CD4-positive, alpha-beta T cell (primary cell): Measurements from ENCODE around the gene COL6A2. TPM values are rescaled to one million over a fixed set of nuclear protein-coding genes. Genes with fewer than 3 reads are reported as not detected.

Experiments used
- ATAC-seq: fragments of 200-7000 bp; cut with Tn5 transposase; one replicate; pipeline ENCODE4 v1.10.0; 2022; ENCODE audit warnings: mild to moderate bottlenecking; ENCODE audit not compliant: poor library complexity
- CTCF ChIA-PET: fragments of 350-600 bp; sonication (Branson Sonifier 250); formaldehyde crosslinking; loops from one replicate; lab custom pipeline; 2021; ENCODE audit warnings: antibody characterized with exemption, inconsistent platforms; lab: Charles Lee
- POLR2A ChIA-PET: fragments of 350-600 bp; sonication (Branson Sonifier 250); formaldehyde crosslinking; loops from one replicate; lab custom pipeline; 2021; ENCODE audit warnings: antibody characterized with exemption, inconsistent platforms; lab: Charles Lee
- DNase-seq, 14 experiments: peaks; one replicate each; pipeline ENCODE4 v3.0.0-alpha.2; 2013 to 2020; ENCODE audit warnings: mixed read lengths in 2 of 14
- H3K27ac ChIP-seq, 2 donors: one replicate each; pipeline versions ENCODE4 v1.5.1 to v1.7.0; 2013; ENCODE audit warnings: low read length in 2 of 2, low read depth in 1 of 2, mild to moderate bottlenecking in 1 of 2
- H3K27me3 ChIP-seq, 2 experiments: 1 replicate in 1 of 2; 2 replicates in 1 of 2; pipeline versions ENCODE4 v1.6.1 to v1.7.0; 2013; ENCODE audit warnings: low read length in 2 of 2, control low read depth in 1 of 2, mild to moderate bottlenecking in 1 of 2, moderate library complexity in 1 of 2; ENCODE audit not compliant: insufficient read depth in 2 of 2, control insufficient read depth in 1 of 2
- H3K36me3 ChIP-seq: one replicate; pipeline ENCODE4 v1.6.1; 2013; ENCODE audit warnings: low read length, control low read depth; ENCODE audit not compliant: insufficient read depth
- H3K4me1 ChIP-seq: one replicate; pipeline ENCODE4 v1.6.1; 2013; ENCODE audit warnings: low read length, control low read depth; ENCODE audit not compliant: insufficient read depth
- H3K4me3 ChIP-seq: one replicate; pipeline ENCODE4 v1.5.1; 2013; ENCODE audit warnings: mild to moderate bottlenecking, low read length, moderate library complexity
- H3K9me3 ChIP-seq, 2 experiments: 1 replicate in 1 of 2; 2 replicates in 1 of 2; pipeline versions ENCODE4 v1.6.1 to v1.7.0; 2013; ENCODE audit warnings: low read length in 2 of 2, mild to moderate bottlenecking in 2 of 2, control low read depth in 1 of 2, moderate library complexity in 1 of 2; ENCODE audit not compliant: control insufficient read depth in 1 of 2, insufficient read depth in 1 of 2
- H3K27ac Mint-ChIP-seq: one replicate; pipeline ENCODE4 v1.8.0; 2020; ENCODE audit warnings: mixed read lengths
- H3K27me3 Mint-ChIP-seq: one replicate; pipeline ENCODE4 v1.8.0; 2021; ENCODE audit warnings: mixed read lengths
- H3K36me3 Mint-ChIP-seq: one replicate; pipeline ENCODE4 v1.8.0; 2021; ENCODE audit warnings: low read depth, mixed read lengths
- H3K4me1 Mint-ChIP-seq: one replicate; pipeline ENCODE4 v1.8.0; 2021; ENCODE audit warnings: low read depth, mixed read lengths
- H3K4me3 Mint-ChIP-seq: one replicate; pipeline ENCODE4 v1.8.0; 2020; ENCODE audit warnings: mild to moderate bottlenecking, mixed read lengths
- H3K9me3 Mint-ChIP-seq: one replicate; pipeline ENCODE4 v1.8.0; 2020; ENCODE audit warnings: mixed read lengths
- intact Hi-C, 2 experiments: fragments of 100-400 bp; cut with DNase I in 1 of 2; cut with micrococcal nuclease in 1 of 2; formaldehyde crosslinking; loops; one replicate each; pipeline versions ENCODE4 v1.15.1 to v1.9.0; 2023 to 2025; cut with DNase I, micrococcal nuclease
- total RNA-seq, 174 experiments: library from RNA in 2 of 174; stranded (reverse) in 2 of 174; gene quantifications; one replicate each; pipeline ENCODE4 v1.2.3 and lab custom pipeline; 2021 to 2026
- TF ChIP-seq, protein P1 (sequence below): fragments of 200-600 bp; IDR thresholded peaks from one replicate; pipeline ENCODE4 v1.8.0; 2022; ENCODE audit warnings: antibody characterized with exemption, mild to moderate bottlenecking

The COL6A2 gene
- total RNA-seq, 2 experiments from 2014 or later, result 24.1 to 26.4 TPM

DNA sequence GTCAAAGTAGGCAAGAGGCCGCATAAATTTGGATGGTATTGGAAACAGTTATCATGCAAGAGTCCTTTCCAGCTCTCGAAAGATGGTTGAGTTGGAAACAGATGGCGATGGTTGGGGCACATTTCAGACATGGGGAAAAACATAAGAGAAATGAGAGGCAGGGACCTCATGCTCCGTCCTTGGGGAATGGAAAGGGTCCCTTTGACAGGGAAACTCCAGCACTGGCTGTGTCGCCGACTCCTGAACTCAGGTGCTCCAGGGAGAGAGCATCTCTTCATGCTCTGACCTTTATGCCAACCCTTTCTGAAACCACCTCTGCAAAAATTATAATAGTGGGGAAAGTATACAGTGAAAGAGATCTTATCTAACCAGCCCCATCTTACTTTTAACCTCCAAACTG lies 36.8 kb upstream of the COL6A2 start:
- no peak overlapping the region for H3K4me3 Mint-ChIP-seq
- TF ChIP-seq, protein P1, sequence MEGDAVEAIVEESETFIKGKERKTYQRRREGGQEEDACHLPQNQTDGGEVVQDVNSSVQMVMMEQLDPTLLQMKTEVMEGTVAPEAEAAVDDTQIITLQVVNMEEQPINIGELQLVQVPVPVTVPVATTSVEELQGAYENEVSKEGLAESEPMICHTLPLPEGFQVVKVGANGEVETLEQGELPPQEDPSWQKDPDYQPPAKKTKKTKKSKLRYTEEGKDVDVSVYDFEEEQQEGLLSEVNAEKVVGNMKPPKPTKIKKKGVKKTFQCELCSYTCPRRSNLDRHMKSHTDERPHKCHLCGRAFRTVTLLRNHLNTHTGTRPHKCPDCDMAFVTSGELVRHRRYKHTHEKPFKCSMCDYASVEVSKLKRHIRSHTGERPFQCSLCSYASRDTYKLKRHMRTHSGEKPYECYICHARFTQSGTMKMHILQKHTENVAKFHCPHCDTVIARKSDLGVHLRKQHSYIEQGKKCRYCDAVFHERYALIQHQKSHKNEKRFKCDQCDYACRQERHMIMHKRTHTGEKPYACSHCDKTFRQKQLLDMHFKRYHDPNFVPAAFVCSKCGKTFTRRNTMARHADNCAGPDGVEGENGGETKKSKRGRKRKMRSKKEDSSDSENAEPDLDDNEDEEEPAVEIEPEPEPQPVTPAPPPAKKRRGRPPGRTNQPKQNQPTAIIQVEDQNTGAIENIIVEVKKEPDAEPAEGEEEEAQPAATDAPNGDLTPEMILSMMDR, result no peak
- Histone ChIP-seq H3K27me3 (peaks cover 37 to 56% of the 10 kb centered on the region in 2 experiments), H3K36me3 (no peaks in the 10 kb centered on the region), H3K27ac (no peak overlapping the region), H3K9me3 (peaks cover 0 to 30% of the 10 kb centered on the region in 2 experiments), H3K4me3 (no peak overlapping the region), H3K4me1 (peaks cover 15% of the 10 kb centered on the region)
- no peaks in the 10 kb centered on the region for H3K36me3 Mint-ChIP-seq
- no peak for DNase-seq
- peaks cover 19% of the 10 kb centered on the region for H3K4me1 Mint-ChIP-seq
- CTCF ChIA-PET, result no interaction called here
- H3K9me3 Mint-ChIP-seq, result no peaks in the 10 kb centered on the region
- no peak overlapping the region for H3K27ac Mint-ChIP-seq
- POLR2A ChIA-PET, result no interaction called here
- intact Hi-C loops, result no loop called here
- peaks cover 71% of the 10 kb centered on the region for H3K27me3 Mint-ChIP-seq
- ATAC-seq, result no peak

DNA sequence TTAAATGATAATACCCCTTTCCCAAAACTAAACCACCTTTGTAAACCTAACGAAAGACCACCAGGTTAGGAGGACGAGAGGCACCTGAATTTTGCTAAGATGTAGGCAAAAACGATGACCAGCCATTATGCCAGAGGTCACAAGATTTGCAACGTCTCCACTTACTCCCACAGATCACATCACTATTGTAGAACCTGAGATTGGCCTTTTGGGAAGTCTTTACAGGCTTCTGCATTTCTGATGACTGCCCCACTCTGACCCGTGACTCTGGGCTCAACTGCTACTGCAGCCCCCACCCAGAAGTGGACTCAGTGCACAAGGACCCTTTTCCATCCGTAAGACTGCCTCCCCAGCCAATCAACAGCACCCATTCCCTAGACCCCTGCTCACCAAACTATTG lies 36.4 kb upstream of the COL6A2 start:
- H3K27ac ChIP-seq, result no peak overlapping the region
- no peak for DNase-seq
- no peak overlapping the region for H3K4me3 ChIP-seq
- intact Hi-C loops, result no loop called here
- peaks cover 0 to 28% of the 10 kb centered on the region in 2 experiments for H3K9me3 ChIP-seq
- H3K27me3 Mint-ChIP-seq, result peaks cover 71% of the 10 kb centered on the region
- TF ChIP-seq, protein P1, result no peak
- peaks cover 15% of the 10 kb centered on the region for H3K4me1 ChIP-seq
- H3K9me3 Mint-ChIP-seq, result no peaks in the 10 kb centered on the region
- no peak overlapping the region for H3K27ac Mint-ChIP-seq
- no peaks in the 10 kb centered on the region for H3K36me3 Mint-ChIP-seq
- no peak for ATAC-seq
- POLR2A ChIA-PET, result no interaction called here
- peaks cover 37 to 55% of the 10 kb centered on the region in 2 experiments for H3K27me3 ChIP-seq
- CTCF ChIA-PET, result no interaction called here
- peaks cover 22% of the 10 kb centered on the region for H3K4me1 Mint-ChIP-seq
- H3K4me3 Mint-ChIP-seq, result no peak overlapping the region
- H3K36me3 ChIP-seq, result no peaks in the 10 kb centered on the region

DNA sequence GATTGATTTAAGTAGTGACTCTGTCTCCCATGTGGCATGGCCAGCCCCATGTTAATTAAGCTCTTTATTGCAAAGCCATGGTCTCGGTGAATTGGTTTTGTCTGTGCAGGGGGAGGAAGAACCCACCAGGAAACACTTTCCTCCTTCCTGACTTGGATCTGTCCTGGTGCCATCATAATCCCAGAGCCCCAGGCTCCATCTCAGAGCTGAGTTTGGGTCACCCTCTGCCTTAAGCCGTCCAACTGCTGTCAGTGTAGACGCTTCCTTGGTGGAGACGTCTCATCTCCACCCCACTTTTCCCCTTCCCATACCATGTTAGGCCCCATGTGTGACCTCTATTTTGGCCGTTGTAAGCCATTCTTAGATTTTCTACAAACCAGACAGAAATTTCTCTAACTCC lies 36.0 kb upstream of the COL6A2 start:
- peaks cover 0 to 23% of the 10 kb centered on the region in 2 experiments for H3K9me3 ChIP-seq
- ChIA-PET POLR2A (no interaction called here), CTCF (no interaction called here)
- TF ChIP-seq, protein P1, result no peak
- H3K36me3 Mint-ChIP-seq, result no peaks in the 10 kb centered on the region
- H3K4me3 ChIP-seq, result no peak overlapping the region
- peaks cover 34 to 51% of the 10 kb centered on the region in 2 experiments for H3K27me3 ChIP-seq
- no peak for DNase-seq
- no peak for ATAC-seq
- peaks cover 13% of the 10 kb centered on the region for H3K4me1 ChIP-seq
- H3K27me3 Mint-ChIP-seq, result peaks cover 72% of the 10 kb centered on the region
- no peaks in the 10 kb centered on the region for H3K9me3 Mint-ChIP-seq
- intact Hi-C loops, result no loop called here
- peaks cover 22% of the 10 kb centered on the region for H3K4me1 Mint-ChIP-seq
- no peak overlapping the region for H3K4me3 Mint-ChIP-seq
- no peak overlapping the region for H3K27ac Mint-ChIP-seq
- H3K27ac ChIP-seq, result no peak overlapping the region
- no peaks in the 10 kb centered on the region for H3K36me3 ChIP-seq
